HG02678 (cell line): ENCODE data around the gene PSMA4.
"Not testable (repeated sequence)": the region's sequence is repeated elsewhere in the genome, so short reads cannot be mapped to it uniquely, and the experiment has no call there.

ENCODE experiments used
- ATAC-seq: cut with Tn5 transposase; IDR thresholded peaks from one replicate; pipeline ENCODE4 v1.9.1; 2021; ENCODE audit warnings: mild to moderate bottlenecking, moderate library complexity; ENCODE audit not compliant: unreplicated experiment

PSMA4 gene

GRCh38 chr15:78540141-78540870 is at the start of gene PSMA4:
TSS of gene PSMA4 (plus strand) at chr15:78540444. CDS start at chr15:78541928, 1,484 bp downstream.
- ATAC-seq, result peak; percentile 83

GRCh38 chr15:78492872-78493271 is 47.4 kb upstream of the PSMA4 start:
- ATAC-seq, result no peak

- ATAC-seq, result no peak
Measured at GRCh38 chr15:78501857-78502256, 38.4 kb upstream of the PSMA4 start.

GRCh38 chr15:78502641-78503040 is 37.6 kb upstream of the PSMA4 start:
- no peak for ATAC-seq

- peak; percentile 79 for ATAC-seq
Measured at GRCh38 chr15:78506971-78507830, 33.0 kb upstream of the PSMA4 start, which contains the start of gene HYKK. TSS of gene HYKK (plus strand) at chr15:78507577. CDS start at chr15:78513089, 5,512 bp downstream.

- peak; percentile 29 for ATAC-seq
Measured at GRCh38 chr15:78507831-78508160, 32.4 kb upstream of the PSMA4 start.

- ATAC-seq, result no peak
Measured at GRCh38 chr15:78508272-78508671, 32.0 kb upstream of the PSMA4 start.

- ATAC-seq, result no peak
Measured at GRCh38 chr15:78509726-78510312, 30.4 kb upstream of the PSMA4 start.

- ATAC-seq, result not testable (repeated sequence)
Measured at GRCh38 chr15:78520035-78520434, 20.2 kb upstream of the PSMA4 start.

- no peak for ATAC-seq
Measured at GRCh38 chr15:78524230-78524629, 16.0 kb upstream of the PSMA4 start.

GRCh38 chr15:78527325-78527724 is 12.9 kb upstream of the PSMA4 start:
- no peak for ATAC-seq

GRCh38 chr15:78533331-78533730 is 6.9 kb upstream of the PSMA4 start:
- ATAC-seq, result no peak

- ATAC-seq, result no peak
Measured at GRCh38 chr15:78536134-78536533, 4.1 kb upstream of the PSMA4 start.

GRCh38 chr15:78537266-78537905 is 2.9 kb upstream of the PSMA4 start:
- ATAC-seq, result no peak

GRCh38 chr15:78538358-78538757 is 1.9 kb upstream of the PSMA4 start:
- ATAC-seq, result no peak

- ATAC-seq, result not testable (repeated sequence)
Measured at GRCh38 chr15:78539464-78540140, 642 bp upstream of the PSMA4 start.

GRCh38 chr15:78540871-78541743 is 863 bp downstream of the PSMA4 start:
- no peak for ATAC-seq

GRCh38 chr15:78541744-78542034 is 1.4 kb downstream of the PSMA4 start:
- ATAC-seq, result no peak

- ATAC-seq, result no peak
Measured at GRCh38 chr15:78542647-78543046, 2.4 kb downstream of the PSMA4 start.

GRCh38 chr15:78550194-78550593 is 9.9 kb downstream of the PSMA4 start:
- no peak for ATAC-seq
